Trophoblast cell (in vitro differentiated cells and primary cell): ENCODE results near the gene MAB21L4.

Experiments
- DNase-seq, 2 donors: peaks; one replicate each; pipeline ENCODE4 v3.0.0-alpha.2; 2016
- H2AFZ ChIP-seq: 2 replicates; pipeline ENCODE4 v1.6.1; 2013; ENCODE audit warnings: low read length, moderate library complexity, mild to moderate bottlenecking; ENCODE audit not compliant: insufficient read depth, poor library complexity
- H2AK5ac ChIP-seq: 2 replicates; pipeline ENCODE4 v1.6.1; 2013; ENCODE audit warnings: mild to moderate bottlenecking, low read length
- H2BK120ac ChIP-seq: 2 replicates; pipeline ENCODE4 v1.6.1; 2013; ENCODE audit warnings: low read length, mild to moderate bottlenecking, moderate library complexity; ENCODE audit not compliant: insufficient read depth, poor library complexity
- H2BK12ac ChIP-seq: 2 replicates; pipeline ENCODE4 v1.6.1; 2013; ENCODE audit warnings: mild to moderate bottlenecking, low read length, moderate library complexity
- H2BK5ac ChIP-seq: 2 replicates; pipeline ENCODE4 v1.6.1; 2013; ENCODE audit warnings: low read length, low read depth, moderate library complexity, mild to moderate bottlenecking; ENCODE audit not compliant: poor library complexity
- H3K14ac ChIP-seq: 2 replicates; pipeline ENCODE4 v1.6.1; 2013; ENCODE audit warnings: mild to moderate bottlenecking, low read length
- H3K18ac ChIP-seq: 2 replicates; pipeline ENCODE4 v1.6.1; 2013; ENCODE audit warnings: mild to moderate bottlenecking, low read length
- H3K23ac ChIP-seq: 2 replicates; pipeline ENCODE4 v1.6.1; 2013; ENCODE audit warnings: low read length
- H3K27ac ChIP-seq: 2 replicates; pipeline ENCODE4 v1.5.1; 2013; ENCODE audit warnings: low read depth, mild to moderate bottlenecking, inconsistent platforms, low read length, moderate library complexity
- H3K27me3 ChIP-seq: 2 replicates; pipeline ENCODE4 v1.6.1; 2013; ENCODE audit warnings: inconsistent platforms, mild to moderate bottlenecking, low read length, moderate library complexity; ENCODE audit not compliant: insufficient read depth
- H3K36me3 ChIP-seq, 2 experiments: 1 replicate in 1 of 2; 2 replicates in 1 of 2; pipeline ENCODE4 v1.6.1; 2013; ENCODE audit warnings: low read length in 2 of 2, mild to moderate bottlenecking in 2 of 2, moderate library complexity in 1 of 2; ENCODE audit not compliant: insufficient read depth in 2 of 2, control insufficient read depth in 1 of 2
- H3K4ac ChIP-seq: 2 replicates; pipeline ENCODE4 v1.6.1; 2013; ENCODE audit warnings: low read depth, mild to moderate bottlenecking, low read length, moderate library complexity
- H3K4me1 ChIP-seq, 2 experiments: 1 replicate in 1 of 2; 2 replicates in 1 of 2; pipeline ENCODE4 v1.6.1; 2013; ENCODE audit warnings: low read length in 2 of 2, mild to moderate bottlenecking in 2 of 2, moderate library complexity in 1 of 2; ENCODE audit not compliant: insufficient read depth in 2 of 2, control insufficient read depth in 1 of 2
- H3K4me2 ChIP-seq: 2 replicates; pipeline ENCODE4 v1.6.1; 2013; ENCODE audit warnings: inconsistent platforms, mild to moderate bottlenecking, low read length, moderate library complexity
- H3K4me3 ChIP-seq: 2 replicates; pipeline ENCODE4 v1.5.1; 2013; ENCODE audit warnings: mild to moderate bottlenecking, low read depth, low read length, inconsistent platforms
- H3K79me1 ChIP-seq: one replicate; pipeline ENCODE4 v1.6.1; 2013; ENCODE audit warnings: low read length
- H3K79me2 ChIP-seq: 2 replicates; pipeline ENCODE4 v1.6.1; 2013; ENCODE audit warnings: low read length, mild to moderate bottlenecking; ENCODE audit not compliant: control insufficient read depth, insufficient read depth, poor library complexity
- H3K9ac ChIP-seq: 2 replicates; pipeline ENCODE4 v1.6.1; 2013; ENCODE audit warnings: mild to moderate bottlenecking, low read length
- H3K9me3 ChIP-seq: 2 replicates; pipeline ENCODE4 v1.6.1; 2013; ENCODE audit warnings: low read depth, mild to moderate bottlenecking, control low read depth, inconsistent platforms, low read length; ENCODE audit not compliant: insufficient read depth
- H4K12ac ChIP-seq: 2 replicates; pipeline ENCODE4 v1.6.1; 2013; ENCODE audit warnings: low read depth, mild to moderate bottlenecking, low read length, moderate library complexity
- H4K8ac ChIP-seq: 2 replicates; pipeline ENCODE4 v1.6.1; 2013; ENCODE audit warnings: low read depth, mild to moderate bottlenecking, low read length, moderate library complexity
- H4K91ac ChIP-seq: one replicate; pipeline ENCODE4 v1.6.1; 2013; ENCODE audit warnings: low read depth, mild to moderate bottlenecking, low read length, moderate library complexity
- WGBS: extraction: QIAGEN DNeasy Blood & Tissue Kit; methylation state at CpG from one replicate; pipeline ENCODE4 v1.1.7; 2013; ENCODE audit warnings: missing lambda C conversion rate; ENCODE audit not compliant: insufficient read length, insufficient coverage; ENCODE audit errors: extremely low coverage; 5-methylcytosine and 5-hydroxymethylcytosine counted together

MAB21L4 gene

GRCh38 chr2:240868286-240869108 lies 27.5 kb downstream of the MAB21L4 start, which contains the start of gene AGXT:
Gene AGXT, plus strand, starts transcription at chr2:240868824. Its CDS starts 42 bp downstream, at chr2:240868866.
- no peak within 1 kb of the TSS for H2BK5ac ChIP-seq
- H2AK5ac ChIP-seq, result no peak within 1 kb of the TSS
- no peak within 1 kb of the TSS for H3K4me2 ChIP-seq
- H4K8ac ChIP-seq, result no peak within 1 kb of the TSS
- H3K23ac ChIP-seq, result no peak within 1 kb of the TSS
- no peak within 1 kb of the TSS for H3K4me3 ChIP-seq
- H3K79me1 ChIP-seq, result no peaks in the 10 kb centered on the region
- no peak within 1 kb of the TSS for H3K14ac ChIP-seq
- H3K36me3 ChIP-seq, result no peaks in the 10 kb centered on the region
- no peak within 1 kb of the TSS for H3K4ac ChIP-seq
- no peak within 1 kb of the TSS for H3K9ac ChIP-seq
- H3K27ac ChIP-seq, result no peak within 1 kb of the TSS
- no peak within 1 kb of the TSS for H2AFZ ChIP-seq
- H3K79me2 ChIP-seq, result no peaks in the 10 kb centered on the region
- WGBS, result no CpG with 5 or more reads among the region's 21 CpGs
- H3K27me3 ChIP-seq, result no peaks in the 10 kb centered on the region
- DNase-seq, result peak; percentile 80 to 89
- H4K12ac ChIP-seq, result no peak within 1 kb of the TSS
- no peak within 1 kb of the TSS for H3K18ac ChIP-seq
- no peak within 1 kb of the TSS for H4K91ac ChIP-seq
- H2BK120ac ChIP-seq, result no peak within 1 kb of the TSS
- no peak within 1 kb of the TSS for H2BK12ac ChIP-seq
- no peaks in the 10 kb centered on the region for H3K9me3 ChIP-seq
- H3K4me1 ChIP-seq, result no peaks in the 10 kb centered on the region

- no peak overlapping the region for H3K9ac ChIP-seq
- H3K23ac ChIP-seq, result no peak overlapping the region
- H4K8ac ChIP-seq, result no peak overlapping the region
- no peak for DNase-seq
- H2BK120ac ChIP-seq, result no peak overlapping the region
- no peak overlapping the region for H3K27ac ChIP-seq
- no peak overlapping the region for H3K4me3 ChIP-seq
- H3K14ac ChIP-seq, result no peak overlapping the region
- H2BK12ac ChIP-seq, result no peak overlapping the region
- no peak overlapping the region for H2BK5ac ChIP-seq
- no peak overlapping the region for H4K12ac ChIP-seq
- 100% methylated on average over 1 of the region's 5 CpGs for WGBS
- H3K18ac ChIP-seq, result no peak overlapping the region
- no peaks in the 10 kb centered on the region for H3K4me1 ChIP-seq
- H3K9me3 ChIP-seq, result no peaks in the 10 kb centered on the region
- H3K27me3 ChIP-seq, result peaks cover 3% of the 10 kb centered on the region
- no peak overlapping the region for H3K4ac ChIP-seq
- no peaks in the 10 kb centered on the region for H3K79me2 ChIP-seq
- H3K79me1 ChIP-seq, result no peaks in the 10 kb centered on the region
- no peaks in the 10 kb centered on the region for H3K36me3 ChIP-seq
- no peak overlapping the region for H3K4me2 ChIP-seq
- no peak overlapping the region for H4K91ac ChIP-seq
- no peak overlapping the region for H2AFZ ChIP-seq
- no peak overlapping the region for H2AK5ac ChIP-seq
Measured at GRCh38 chr2:240865391-240865790, 30.6 kb downstream of the MAB21L4 start.

- WGBS, result no CpG with 5 or more reads among the region's 3 CpGs
- H3K4me2 ChIP-seq, result no peak overlapping the region
Measured at GRCh38 chr2:240864475-240864874, 31.5 kb downstream of the MAB21L4 start.

GRCh38 chr2:240861547-240861946 lies 34.4 kb downstream of the MAB21L4 start:
- no peak overlapping the region for H4K12ac ChIP-seq
- H2BK12ac ChIP-seq, result no peak overlapping the region
- H4K91ac ChIP-seq, result no peak overlapping the region
- H3K36me3 ChIP-seq, result no peaks in the 10 kb centered on the region
- no peak overlapping the region for H3K9ac ChIP-seq
- no peak overlapping the region for H3K23ac ChIP-seq
- no peak overlapping the region for H3K4ac ChIP-seq
- no CpG with 5 or more reads among the region's 2 CpGs for WGBS
- H3K4me2 ChIP-seq, result no peak overlapping the region
- H3K79me1 ChIP-seq, result no peaks in the 10 kb centered on the region
- no peak overlapping the region for H2AK5ac ChIP-seq
- H3K9me3 ChIP-seq, result no peaks in the 10 kb centered on the region
- no peak overlapping the region for H3K14ac ChIP-seq
- H3K27me3 ChIP-seq, result peaks cover 3% of the 10 kb centered on the region
- H3K4me1 ChIP-seq, result no peaks in the 10 kb centered on the region
- no peak overlapping the region for H3K27ac ChIP-seq
- H2AFZ ChIP-seq, result no peak overlapping the region
- peak; percentile 54 to 82 for DNase-seq
- H3K4me3 ChIP-seq, result no peak overlapping the region
- no peaks in the 10 kb centered on the region for H3K79me2 ChIP-seq
- H2BK120ac ChIP-seq, result no peak overlapping the region
- H2BK5ac ChIP-seq, result no peak overlapping the region
- no peak overlapping the region for H3K18ac ChIP-seq
- no peak overlapping the region for H4K8ac ChIP-seq

More at GRCh38 chr2:240864475-240864874, 31.5 kb downstream of the MAB21L4 start:
- H3K4ac ChIP-seq, result no peak overlapping the region
- DNase-seq, result no peak
- H2AK5ac ChIP-seq, result no peak overlapping the region
- no peaks in the 10 kb centered on the region for H3K79me2 ChIP-seq
- no peak overlapping the region for H4K12ac ChIP-seq
- no peaks in the 10 kb centered on the region for H3K36me3 ChIP-seq
- no peak overlapping the region for H2BK120ac ChIP-seq
- no peak overlapping the region for H2AFZ ChIP-seq
- H2BK12ac ChIP-seq, result no peak overlapping the region
- no peak overlapping the region for H3K18ac ChIP-seq
- no peak overlapping the region for H3K14ac ChIP-seq
- no peak overlapping the region for H3K23ac ChIP-seq
- H3K9ac ChIP-seq, result no peak overlapping the region
- no peaks in the 10 kb centered on the region for H3K4me1 ChIP-seq
- no peak overlapping the region for H3K4me3 ChIP-seq
- H3K27me3 ChIP-seq, result peaks cover 3% of the 10 kb centered on the region
- H2BK5ac ChIP-seq, result no peak overlapping the region
- H4K91ac ChIP-seq, result no peak overlapping the region
- no peaks in the 10 kb centered on the region for H3K9me3 ChIP-seq
- no peak overlapping the region for H3K27ac ChIP-seq
- no peak overlapping the region for H4K8ac ChIP-seq
- no peaks in the 10 kb centered on the region for H3K79me1 ChIP-seq
